Mammary epithelial cell (primary cell): ENCODE results near the gene TRMT2A.

Experiments
- EZH2 ChIP-seq: IDR thresholded peaks from 2 replicates; pipeline ENCODE4 v1.6.1; 2012; ENCODE audit warnings: low read length, inconsistent platforms, borderline replicate concordance
- TF ChIP-seq, protein P1 (sequence below), 2 donors: IDR thresholded peaks in 1 of 2; conservative IDR thresholded peaks in 1 of 2; 2 replicates each; pipeline ENCODE4 v1.5.1; 2011 to 2012; ENCODE audit warnings: inconsistent platforms in 2 of 2, low read length in 2 of 2, mild to moderate bottlenecking in 2 of 2, control low read depth in 1 of 2, low read depth in 1 of 2; ENCODE audit not compliant: insufficient read depth in 1 of 2; ENCODE audit errors: extremely low read depth in 1 of 2

DNA sequence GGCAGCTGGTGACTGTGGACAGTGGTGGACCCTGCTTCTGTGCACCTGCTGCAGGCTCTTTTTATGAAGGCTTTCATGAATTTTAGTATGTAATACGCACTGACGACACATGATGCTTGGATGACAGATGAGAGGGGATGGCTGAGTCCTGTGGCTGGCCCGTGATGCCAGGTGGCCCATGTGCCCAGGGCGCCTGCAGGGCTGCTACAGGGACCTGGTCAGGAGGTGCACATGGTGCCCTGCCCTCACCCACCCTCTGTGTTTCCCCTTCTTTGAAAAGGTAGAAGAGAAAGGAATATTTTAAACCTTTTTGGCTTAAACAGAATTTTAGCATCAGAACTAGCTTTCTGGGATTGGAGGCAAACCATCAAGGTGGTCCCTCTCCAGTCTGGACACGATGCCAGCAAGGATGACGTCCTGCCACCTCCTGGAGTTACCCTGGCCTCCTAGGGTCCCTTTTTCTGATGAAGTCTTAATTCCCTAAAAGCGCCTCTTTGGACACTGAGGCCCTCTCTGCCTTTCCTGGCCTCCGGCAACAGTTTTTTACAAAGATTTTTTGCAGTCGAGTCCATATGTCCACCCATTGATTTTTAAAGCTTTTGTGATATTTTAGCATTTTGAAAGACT lies 6.6 kb downstream of the TRMT2A start:
- TF ChIP-seq, protein P1, sequence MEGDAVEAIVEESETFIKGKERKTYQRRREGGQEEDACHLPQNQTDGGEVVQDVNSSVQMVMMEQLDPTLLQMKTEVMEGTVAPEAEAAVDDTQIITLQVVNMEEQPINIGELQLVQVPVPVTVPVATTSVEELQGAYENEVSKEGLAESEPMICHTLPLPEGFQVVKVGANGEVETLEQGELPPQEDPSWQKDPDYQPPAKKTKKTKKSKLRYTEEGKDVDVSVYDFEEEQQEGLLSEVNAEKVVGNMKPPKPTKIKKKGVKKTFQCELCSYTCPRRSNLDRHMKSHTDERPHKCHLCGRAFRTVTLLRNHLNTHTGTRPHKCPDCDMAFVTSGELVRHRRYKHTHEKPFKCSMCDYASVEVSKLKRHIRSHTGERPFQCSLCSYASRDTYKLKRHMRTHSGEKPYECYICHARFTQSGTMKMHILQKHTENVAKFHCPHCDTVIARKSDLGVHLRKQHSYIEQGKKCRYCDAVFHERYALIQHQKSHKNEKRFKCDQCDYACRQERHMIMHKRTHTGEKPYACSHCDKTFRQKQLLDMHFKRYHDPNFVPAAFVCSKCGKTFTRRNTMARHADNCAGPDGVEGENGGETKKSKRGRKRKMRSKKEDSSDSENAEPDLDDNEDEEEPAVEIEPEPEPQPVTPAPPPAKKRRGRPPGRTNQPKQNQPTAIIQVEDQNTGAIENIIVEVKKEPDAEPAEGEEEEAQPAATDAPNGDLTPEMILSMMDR (conservative IDR thresholded peaks at IDR 0.05 in 1 of 2, IDR thresholded peaks at IDR 0.05 in 1 of 2; ENCODE audit: extremely low read depth in 1 of 2, insufficient read depth in 1 of 2, low read depth in 1 of 2, low read length in 2 of 2) = no peak
- no peak for TF ChIP-seq EZH2
